SK-N-SH (cell line): ENCODE results near the gene ADISSP. TPM values are rescaled to one million over a fixed set of nuclear protein-coding genes. Genes with fewer than 3 reads are reported as not detected.

ENCODE experiments used
- CTCF ChIA-PET: fragments of 300-600, 350-600 bp; formaldehyde crosslinking; extraction: SDS; loops from one replicate; lab custom pipeline; 2021; lab: Yijun Ruan, JAX
- POLR2A ChIA-PET: fragments of 350-600 bp; sonication (Branson Sonifier 250); formaldehyde crosslinking; extraction: SDS; loops from one replicate; lab custom pipeline; 2020; ENCODE audit warnings: antibody characterized with exemption, inconsistent platforms; lab: Yijun Ruan, JAX
- DNase-seq: peaks from one replicate; pipeline ENCODE4 v3.0.0; 2012
- H2AFZ ChIP-seq: fragments of 200-600 bp; sonication (generic); 2 replicates; pipeline ENCODE4 v1.8.1; 2016; ENCODE audit warnings: antibody characterized with exemption, mild to moderate bottlenecking, low read depth
- H3F3A ChIP-seq: fragments of 200-600 bp; sonication (generic); replicated peaks from 2 replicates; pipeline ENCODE3; 2016; ENCODE audit warnings: antibody characterized with exemption, mild to moderate bottlenecking; ENCODE audit not compliant: insufficient read depth
- H3K27ac ChIP-seq, 2 experiments: fragments of 200-500 bp in 1 of 2; fragments of 200-600 bp in 1 of 2; sonication (Bioruptor generic) in 1 of 2; sonication (generic), shearing (Covaris generic) in 1 of 2; 2 replicates each; pipeline versions ENCODE4 v1.5.1 to v1.6.1; 2014 to 2016; ENCODE audit warnings: low read depth in 2 of 2, inconsistent platforms in 1 of 2, low read length in 1 of 2, mild to moderate bottlenecking in 1 of 2, mixed read lengths in 1 of 2
- H3K27me3 ChIP-seq: fragments of 200-600 bp; sonication (generic), shearing (Covaris generic); 2 replicates; pipeline ENCODE4 v1.6.1; 2016; ENCODE audit warnings: mixed run types; ENCODE audit not compliant: insufficient read depth
- H3K36me3 ChIP-seq, 2 experiments: fragments of 200-500 bp in 1 of 2; fragments of 200-600 bp in 1 of 2; sonication (Bioruptor generic) in 1 of 2; sonication (generic) in 1 of 2; replicated peaks in 1 of 2; 2 replicates each; pipeline versions ENCODE3 to v1.5.1; 2014 to 2016; ENCODE audit warnings: low read length in 1 of 2, mild to moderate bottlenecking in 1 of 2; ENCODE audit not compliant: insufficient read depth in 2 of 2, control insufficient read depth in 1 of 2
- H3K4me1 ChIP-seq, 2 experiments: fragments of 200-500 bp in 1 of 2; fragments of 200-600 bp in 1 of 2; sonication (Bioruptor generic) in 1 of 2; sonication (generic), shearing (Covaris generic) in 1 of 2; 2 replicates each; pipeline versions ENCODE4 v1.5.1 to v1.6.1; 2014 to 2016; ENCODE audit warnings: low read depth in 1 of 2, low read length in 1 of 2, mixed run types in 1 of 2; ENCODE audit not compliant: insufficient read depth in 2 of 2, control insufficient read depth in 1 of 2
- H3K4me2 ChIP-seq: fragments of 200-600 bp; sonication (generic), shearing (Covaris generic); 2 replicates; pipeline ENCODE4 v1.6.1; 2017; ENCODE audit warnings: mixed run types
- H3K4me3 ChIP-seq, 2 experiments: fragments of 200-500 bp in 1 of 2; fragments of 200-600 bp in 1 of 2; sonication (Bioruptor generic) in 1 of 2; sonication (generic), shearing (Covaris generic) in 1 of 2; 2 replicates each; pipeline versions ENCODE4 v1.5.1 to v1.8.1; 2014 to 2016; ENCODE audit warnings: low read depth in 2 of 2, inconsistent platforms in 1 of 2, low read length in 1 of 2, mild to moderate bottlenecking in 1 of 2, mixed read lengths in 1 of 2, moderate library complexity in 1 of 2
- H3K79me2 ChIP-seq: fragments of 200-600 bp; sonication (generic); 2 replicates; pipeline ENCODE4 v1.8.1; 2017; ENCODE audit warnings: mild to moderate bottlenecking; ENCODE audit not compliant: insufficient read depth
- H3K9ac ChIP-seq: fragments of 200-600 bp; sonication (generic); 2 replicates; pipeline ENCODE4 v1.6.1; 2017; ENCODE audit warnings: mixed run types
- H3K9me2 ChIP-seq: fragments of 200-600 bp; sonication (generic); 2 replicates; pipeline ENCODE4 v1.6.1; 2017; ENCODE audit warnings: mixed run types
- H3K9me3 ChIP-seq: fragments of 200-600 bp; sonication (generic); 2 replicates; pipeline ENCODE4 v1.6.1; 2017; ENCODE audit warnings: mixed run types, mild to moderate bottlenecking, moderate library complexity
- H4K20me1 ChIP-seq: fragments of 200-600 bp; sonication (generic); 2 replicates; pipeline ENCODE4 v1.6.1; 2017; ENCODE audit warnings: mild to moderate bottlenecking, mixed run types; ENCODE audit not compliant: insufficient read depth
- CHD2 ChIP-seq: fragments of 150-350 bp; IDR thresholded peaks from 2 replicates; pipeline ENCODE4 v1.6.1; 2018; ENCODE audit warnings: low read length; ENCODE audit not compliant: partially characterized antibody
- ELF1 ChIP-seq: IDR thresholded peaks from 2 replicates; pipeline ENCODE4 v1.4.0; 2012
- EZH2phosphoT487 ChIP-seq: fragments of 200-600 bp; sonication (generic); IDR thresholded peaks from 2 replicates; pipeline ENCODE4 v1.6.1; 2017; ENCODE audit warnings: low read depth, mixed run types, mild to moderate bottlenecking, antibody characterized with exemption, moderate library complexity, borderline replicate concordance
- GABPA ChIP-seq: IDR thresholded peaks from 2 replicates; pipeline ENCODE4 v1.4.0; 2012; ENCODE audit warnings: low read depth, mild to moderate bottlenecking
- GATA2 ChIP-seq: sonication (generic); formaldehyde crosslinking; IDR thresholded peaks from 2 replicates; pipeline ENCODE4 v1.5.0; 2020; ENCODE audit warnings: mild to moderate bottlenecking, missing genetic modification reagents
- MEF2A ChIP-seq: IDR thresholded peaks from 2 replicates; pipeline ENCODE4 v1.4.0; 2012; ENCODE audit warnings: low read depth, borderline replicate concordance
- MXI1 ChIP-seq: IDR thresholded peaks from 2 replicates; pipeline ENCODE4 v1.6.1; 2012; ENCODE audit warnings: mild to moderate bottlenecking, low read depth, low read length, improper control_type of control experiment
- NFIC ChIP-seq: IDR thresholded peaks from 2 replicates; pipeline ENCODE4 v1.4.0; 2012; ENCODE audit warnings: borderline replicate concordance
- PBX3 ChIP-seq: IDR thresholded peaks from 2 replicates; pipeline ENCODE4; 2012
- REST ChIP-seq: IDR thresholded peaks from 2 replicates; pipeline ENCODE4 v1.6.1; 2012; ENCODE audit warnings: mild to moderate bottlenecking, low read depth, low read length, moderate library complexity
- RXRA ChIP-seq: IDR thresholded peaks from 2 replicates; pipeline ENCODE4 v1.4.0; 2012; ENCODE audit warnings: low read depth, mild to moderate bottlenecking, borderline replicate concordance
- TCF12 ChIP-seq: IDR thresholded peaks from 2 replicates; pipeline ENCODE4 v1.4.0; 2012
- YY1 ChIP-seq: IDR thresholded peaks from 2 replicates; pipeline ENCODE4 v1.4.0; 2012; ENCODE audit warnings: low read depth, mild to moderate bottlenecking
- WGBS: methylation state at CpG from one replicate; pipeline ENCODE4 v1.1.6; 2017; ENCODE audit warnings: low lambda C conversion rate; 5-methylcytosine and 5-hydroxymethylcytosine counted together
- polyA plus RNA-seq, 3 experiments: library from polyadenylated mRNA; depleted of rRNA; stranded (reverse); fragments of >200 nt; gene quantifications; 2 replicates each; pipeline ENCODE4 v1.2.3, GENCODE V29; 2012
- TF ChIP-seq, protein P1 (sequence below): IDR thresholded peaks from 2 replicates; pipeline ENCODE4 v1.4.0; 2012; ENCODE audit warnings: low read depth, borderline replicate concordance

ADISSP gene
- polyA plus RNA-seq, 1 of the 3 experiments (the other 2 are of a cell fraction) = 73.9 TPM

GRCh38 chr20:3705970-3706739 is 61.4 kb downstream of the ADISSP start:
- TF ChIP-seq MEF2A (no peak), ELF1 (no peak), GABPA (no peak), RXRA (no peak)
- TF ChIP-seq, protein P1, sequence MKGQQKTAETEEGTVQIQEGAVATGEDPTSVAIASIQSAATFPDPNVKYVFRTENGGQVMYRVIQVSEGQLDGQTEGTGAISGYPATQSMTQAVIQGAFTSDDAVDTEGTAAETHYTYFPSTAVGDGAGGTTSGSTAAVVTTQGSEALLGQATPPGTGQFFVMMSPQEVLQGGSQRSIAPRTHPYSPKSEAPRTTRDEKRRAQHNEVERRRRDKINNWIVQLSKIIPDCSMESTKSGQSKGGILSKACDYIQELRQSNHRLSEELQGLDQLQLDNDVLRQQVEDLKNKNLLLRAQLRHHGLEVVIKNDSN = no peak
- Histone ChIP-seq H4K20me1 (no peaks in the 10 kb centered on the region), H3K9me3 (no peaks in the 10 kb centered on the region), H3K79me2 (no peaks in the 10 kb centered on the region), H3K27ac (no peak overlapping the region), H2AFZ (no peak overlapping the region), H3K27me3 (no peaks in the 10 kb centered on the region), H3K4me3 (no peak overlapping the region), H3K36me3 (no peaks in the 10 kb centered on the region), H3K9ac (no peak overlapping the region), H3K9me2 (no peaks in the 10 kb centered on the region), H3K4me1 (no peaks in the 10 kb centered on the region), H3K4me2 (no peak overlapping the region), H3F3A (no peaks in the 10 kb centered on the region)
- WGBS = 70% methylated on average over 12 of the region's 31 CpGs
- no peak for DNase-seq
- ChIA-PET CTCF (interaction anchor here (1.8 to 5.8 kb wide), 6 partner anchors 7 to 143 kb away, joined by 7 to 55 read pairs (median 9); partner anchors contain the start of gene ADISSP), POLR2A (no interaction called here)

GRCh38 chr20:3705491-3705969 is 62.0 kb downstream of the ADISSP start:
- Histone ChIP-seq H3K9me3 (no peaks in the 10 kb centered on the region), H3K27ac (no peak overlapping the region), H3K9ac (no peak overlapping the region), H3K36me3 (no peaks in the 10 kb centered on the region), H3K4me3 (no peak overlapping the region), H3K27me3 (no peaks in the 10 kb centered on the region), H3K4me2 (no peak overlapping the region), H2AFZ (no peak overlapping the region), H3F3A (no peaks in the 10 kb centered on the region), H3K9me2 (no peaks in the 10 kb centered on the region), H3K79me2 (no peaks in the 10 kb centered on the region), H4K20me1 (no peaks in the 10 kb centered on the region), H3K4me1 (no peaks in the 10 kb centered on the region)
- POLR2A ChIA-PET = no interaction called here
- no peak for DNase-seq
- 72% methylated on average over 12 of the region's 14 CpGs for WGBS
- CTCF ChIA-PET = interaction anchor here (3.1 to 5.8 kb wide), 3 partner anchors 11 to 143 kb away, joined by 9 to 55 read pairs (median 18); no protein-coding TSS in a partner anchor
- TF ChIP-seq NFIC (no peak), YY1 (no peak), TCF12 (no peak), MEF2A (no peak), MXI1 (no peak), EZH2phosphoT487 (no peak), PBX3 (no peak), REST (no peak), GATA2 (CRISPR knock-in tag) (no peak), CHD2 (no peak)
- TF ChIP-seq, protein P1 = no peak
